DOHH2 (cell line): ENCODE results near the gene GRIN2C.

Source experiments
- H3F3A ChIP-seq: fragments of 200-600 bp; sonication (generic), shearing (Covaris generic); 2 replicates; pipeline ENCODE4 v1.6.0; 2016; ENCODE audit warnings: antibody characterized with exemption, mild to moderate bottlenecking; ENCODE audit not compliant: control insufficient read depth, insufficient read depth
- H3K27ac ChIP-seq: fragments of 200-600 bp; sonication (generic); 2 replicates; pipeline ENCODE4 v1.5.1; 2014; ENCODE audit warnings: low read depth, mild to moderate bottlenecking, low read length, moderate library complexity
- H3K27me3 ChIP-seq: fragments of 200-600 bp; sonication (generic); 2 replicates; pipeline ENCODE4 v1.6.1; 2014; ENCODE audit warnings: mild to moderate bottlenecking, low read length, mixed read lengths; ENCODE audit not compliant: control insufficient read depth
- H3K36me3 ChIP-seq: fragments of 200-600 bp; sonication (generic); 2 replicates; pipeline ENCODE4 v1.6.1; 2014; ENCODE audit warnings: mild to moderate bottlenecking, low read length, moderate library complexity, mixed read lengths; ENCODE audit not compliant: control insufficient read depth
- H3K4me1 ChIP-seq: fragments of 200-600 bp; sonication (generic); 2 replicates; pipeline ENCODE4 v1.6.1; 2014; ENCODE audit warnings: mild to moderate bottlenecking, low read length, mixed read lengths; ENCODE audit not compliant: control insufficient read depth
- H3K4me2 ChIP-seq: fragments of 200-600 bp; sonication (generic); 2 replicates; pipeline ENCODE4 v1.6.0; 2014; ENCODE audit warnings: mild to moderate bottlenecking, low read length, moderate library complexity
- H3K4me3 ChIP-seq: fragments of 200-600 bp; sonication (generic); 2 replicates; pipeline ENCODE4 v1.5.1; 2014; ENCODE audit warnings: mild to moderate bottlenecking, low read length, mixed read lengths
- H3K79me2 ChIP-seq: fragments of 200-600 bp; sonication (generic); 2 replicates; pipeline ENCODE4 v1.6.1; 2014; ENCODE audit warnings: mild to moderate bottlenecking, low read length, mixed read lengths; ENCODE audit not compliant: control insufficient read depth
- H3K9me2 ChIP-seq: fragments of 200-600 bp; sonication (generic); replicated peaks from 2 replicates; pipeline ENCODE4 v1.6.1; 2014; ENCODE audit warnings: mild to moderate bottlenecking, low read length, mixed read lengths; ENCODE audit not compliant: control insufficient read depth
- H3K9me3 ChIP-seq: fragments of 200-600 bp; sonication (generic); 2 replicates; pipeline ENCODE4 v1.6.1; 2014; ENCODE audit warnings: antibody characterized with exemption, low read length, mixed read lengths; ENCODE audit not compliant: control insufficient read depth, insufficient read depth
- H4K20me1 ChIP-seq: fragments of 200-600 bp; sonication (generic); 2 replicates; pipeline ENCODE4 v1.6.0; 2014; ENCODE audit warnings: low read depth, mild to moderate bottlenecking, antibody characterized with exemption, low read length, moderate library complexity; ENCODE audit not compliant: control insufficient read depth, insufficient read depth
- EZH2phosphoT487 ChIP-seq: fragments of 200-600 bp; sonication (generic); IDR thresholded peaks from 2 replicates; pipeline ENCODE4 v1.6.1; 2017; ENCODE audit warnings: borderline replicate concordance, mild to moderate bottlenecking, antibody characterized with exemption, low read length, moderate library complexity, mixed read lengths
- TF ChIP-seq, protein P1 (sequence below): fragments of 200-600 bp; sonication (generic); IDR thresholded peaks from one replicate; pipeline ENCODE4 v1.5.1; 2014; ENCODE audit warnings: antibody characterized with exemption, mild to moderate bottlenecking, low read depth, low read length; ENCODE audit not compliant: poor library complexity, severe bottlenecking

Gene GRIN2C

DNA sequence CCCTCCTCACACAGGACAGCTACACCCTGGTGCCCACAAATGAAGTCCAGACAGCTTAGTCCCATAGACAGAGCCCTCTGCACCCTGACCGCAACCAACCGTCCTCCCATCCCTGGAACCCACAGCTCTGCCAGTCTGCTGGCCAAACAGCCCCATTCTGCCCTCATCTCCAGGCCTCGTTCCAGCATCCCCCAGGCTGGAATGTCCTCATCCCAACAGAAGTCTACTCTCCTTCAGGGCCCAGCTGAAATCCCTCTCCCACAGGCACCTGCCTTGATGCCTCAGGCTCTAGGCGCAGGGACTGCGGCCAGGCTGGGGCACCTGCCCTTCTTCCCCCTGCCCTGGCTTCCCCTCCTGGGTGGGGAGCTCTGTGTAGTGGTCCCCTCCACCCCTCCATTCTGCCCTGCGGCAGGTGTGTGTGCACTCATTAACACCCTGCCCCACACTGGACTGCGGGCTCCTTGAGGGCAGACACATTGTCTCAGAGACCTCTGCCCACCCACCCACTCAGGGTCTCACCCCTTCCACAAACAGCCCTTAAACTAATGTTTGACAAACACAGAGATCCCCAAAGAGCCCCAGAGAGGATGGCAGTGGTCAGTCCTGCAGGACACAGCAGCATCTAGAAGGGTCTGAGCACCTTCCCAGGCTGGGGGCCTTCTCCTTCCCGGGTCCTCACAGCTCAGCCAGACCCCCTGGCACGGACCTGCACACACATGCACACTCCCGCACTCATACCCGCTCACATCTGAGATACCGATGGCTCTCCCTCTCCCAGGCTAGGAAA is 820 bp downstream of the GRIN2C start:
- Histone ChIP-seq H3K36me3 (no peaks in the 10 kb centered on the region), H3K4me2 (no peak overlapping the region), H3K9me2 (no peaks in the 10 kb centered on the region), H3K27me3 (peaks cover 44% of the 10 kb centered on the region), H3K4me1 (peaks cover 8% of the 10 kb centered on the region), H3K4me3 (no peak overlapping the region), H3K79me2 (no peaks in the 10 kb centered on the region), H3F3A (no peaks in the 10 kb centered on the region), H3K27ac (no peak overlapping the region), H4K20me1 (no peaks in the 10 kb centered on the region; the same call in 1 of the 2 replicates), H3K9me3 (no peaks in the 10 kb centered on the region)
- TF ChIP-seq, protein P1, sequence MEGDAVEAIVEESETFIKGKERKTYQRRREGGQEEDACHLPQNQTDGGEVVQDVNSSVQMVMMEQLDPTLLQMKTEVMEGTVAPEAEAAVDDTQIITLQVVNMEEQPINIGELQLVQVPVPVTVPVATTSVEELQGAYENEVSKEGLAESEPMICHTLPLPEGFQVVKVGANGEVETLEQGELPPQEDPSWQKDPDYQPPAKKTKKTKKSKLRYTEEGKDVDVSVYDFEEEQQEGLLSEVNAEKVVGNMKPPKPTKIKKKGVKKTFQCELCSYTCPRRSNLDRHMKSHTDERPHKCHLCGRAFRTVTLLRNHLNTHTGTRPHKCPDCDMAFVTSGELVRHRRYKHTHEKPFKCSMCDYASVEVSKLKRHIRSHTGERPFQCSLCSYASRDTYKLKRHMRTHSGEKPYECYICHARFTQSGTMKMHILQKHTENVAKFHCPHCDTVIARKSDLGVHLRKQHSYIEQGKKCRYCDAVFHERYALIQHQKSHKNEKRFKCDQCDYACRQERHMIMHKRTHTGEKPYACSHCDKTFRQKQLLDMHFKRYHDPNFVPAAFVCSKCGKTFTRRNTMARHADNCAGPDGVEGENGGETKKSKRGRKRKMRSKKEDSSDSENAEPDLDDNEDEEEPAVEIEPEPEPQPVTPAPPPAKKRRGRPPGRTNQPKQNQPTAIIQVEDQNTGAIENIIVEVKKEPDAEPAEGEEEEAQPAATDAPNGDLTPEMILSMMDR, result no peak
- TF ChIP-seq EZH2phosphoT487, result no peak

DNA sequence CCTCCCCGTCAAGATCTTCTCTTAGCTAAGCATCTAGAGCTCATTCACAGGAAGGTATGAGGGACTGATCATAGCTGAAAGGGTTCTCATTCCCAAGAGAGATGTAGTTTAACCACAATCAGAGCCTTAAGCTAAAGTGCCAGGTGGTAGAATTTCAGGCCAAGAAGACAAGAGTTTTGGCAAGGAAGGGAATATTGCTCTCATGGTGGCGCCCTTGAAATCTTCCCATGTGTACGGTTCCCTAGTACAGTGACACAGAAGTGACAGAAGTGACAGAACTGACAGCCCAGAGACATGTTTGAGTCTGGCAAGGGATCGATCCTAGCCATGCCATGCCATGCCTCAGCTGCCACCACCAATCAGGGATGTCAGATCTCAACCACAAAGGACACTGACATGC is 2.5 kb downstream of the GRIN2C start:
- Histone ChIP-seq H3K27me3 (peaks cover 55% of the 10 kb centered on the region), H3K27ac (no peak overlapping the region)
- TF ChIP-seq, protein P1, result no peak
- TF ChIP-seq EZH2phosphoT487, result no peak

DNA sequence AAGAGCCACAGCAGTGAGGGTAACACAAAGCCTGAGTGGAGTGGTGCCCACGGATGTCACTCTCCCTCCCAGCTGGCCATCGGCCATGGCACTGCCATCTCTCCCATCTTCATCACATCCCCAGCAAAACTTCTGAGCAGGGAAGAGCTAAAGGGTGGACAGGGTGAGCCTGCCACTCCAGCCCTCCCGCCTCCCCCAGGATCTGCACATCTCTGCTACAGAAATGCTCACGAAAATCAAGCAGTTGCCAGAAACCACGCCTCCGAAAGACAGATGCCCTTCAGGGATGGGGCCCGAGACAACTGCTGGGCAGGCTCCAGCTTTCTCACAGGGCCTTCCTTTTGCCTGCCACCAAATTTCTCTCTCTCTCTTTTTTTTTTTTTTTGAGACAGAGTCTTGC is 3.6 kb downstream of the GRIN2C start:
- no peaks in the 10 kb centered on the region for H3K36me3 ChIP-seq
- peaks cover 8% of the 10 kb centered on the region for H3K4me1 ChIP-seq
- H3K9me3 ChIP-seq, result no peaks in the 10 kb centered on the region
- no peak overlapping the region for H3K27ac ChIP-seq
- no peaks in the 10 kb centered on the region; the same call in 1 of the 2 replicates for H4K20me1 ChIP-seq
- no peak overlapping the region for H3K4me2 ChIP-seq
- H3K27me3 ChIP-seq, result peaks cover 49% of the 10 kb centered on the region
- no peaks in the 10 kb centered on the region for H3K79me2 ChIP-seq
- no peaks in the 10 kb centered on the region for H3K9me2 ChIP-seq
- H3K4me3 ChIP-seq, result no peak overlapping the region
- no peaks in the 10 kb centered on the region for H3F3A ChIP-seq
- TF ChIP-seq, protein P1, result no peak
- no peak for TF ChIP-seq EZH2phosphoT487

More for the DNA sequence above, 2.5 kb downstream of the GRIN2C start:
- H3K4me2 ChIP-seq, result no peak overlapping the region
- no peak overlapping the region for H3K4me3 ChIP-seq
- H3K79me2 ChIP-seq, result no peaks in the 10 kb centered on the region
- no peaks in the 10 kb centered on the region for H3K36me3 ChIP-seq
- peaks cover 8% of the 10 kb centered on the region for H3K4me1 ChIP-seq
- H4K20me1 ChIP-seq, result no peaks in the 10 kb centered on the region; the same call in 1 of the 2 replicates
- H3K9me2 ChIP-seq, result no peaks in the 10 kb centered on the region
- no peaks in the 10 kb centered on the region for H3K9me3 ChIP-seq
- H3F3A ChIP-seq, result no peaks in the 10 kb centered on the region
